ENCODE data around the gene GALNT5. TPM values are rescaled to one million over a fixed set of nuclear protein-coding genes. Genes with fewer than 3 reads are reported as not detected.
A peak's percentile ranks its signal among the peaks of the same experiment; 100 is the strongest.

The GALNT5 gene
- total RNA-seq, 1 donor from 2014 or later = 2.0 TPM

GRCh38 chr2:157236404-157236803 lies 21.1 kb upstream of the GALNT5 start:
- no peak for DNase-seq (ENCODE audit: low read depth)
- H3K4me3 ChIP-seq (ENCODE audit: low read depth, low read length) = no peak overlapping the region
- no peak for TF ChIP-seq CTCF (conservative IDR thresholded peaks at IDR 0.05; ENCODE audit: low read depth, low read length)

GRCh38 chr2:157238296-157238695 lies 19.2 kb upstream of the GALNT5 start:
- DNase-seq (ENCODE audit: low read depth) = no peak
- H3K4me3 ChIP-seq (ENCODE audit: low read depth, low read length) = no peak overlapping the region
- no peak for TF ChIP-seq CTCF (conservative IDR thresholded peaks at IDR 0.05; ENCODE audit: low read depth, low read length)

GRCh38 chr2:157244691-157245090 lies 12.8 kb upstream of the GALNT5 start:
- TF ChIP-seq CTCF (conservative IDR thresholded peaks at IDR 0.05; ENCODE audit: low read depth, low read length) = no peak
- no peak for DNase-seq (ENCODE audit: low read depth)
- no peak overlapping the region for H3K4me3 ChIP-seq (ENCODE audit: low read depth, low read length)

GRCh38 chr2:157245144-157245840 lies 12.2 kb upstream of the GALNT5 start:
- no peak for TF ChIP-seq CTCF (conservative IDR thresholded peaks at IDR 0.05; ENCODE audit: low read depth, low read length)
- no peak overlapping the region for H3K4me3 ChIP-seq (ENCODE audit: low read depth, low read length)
- no peak for DNase-seq (ENCODE audit: low read depth)

GRCh38 chr2:157245846-157246764 lies 11.4 kb upstream of the GALNT5 start:
- no peak overlapping the region for H3K4me3 ChIP-seq (ENCODE audit: low read depth, low read length)
- peak; percentile 78 for DNase-seq (ENCODE audit: low read depth)
- TF ChIP-seq CTCF (conservative IDR thresholded peaks at IDR 0.05; ENCODE audit: low read depth, low read length) = no peak

- peak; percentile 53 for DNase-seq (ENCODE audit: low read depth)
- no peak overlapping the region for H3K4me3 ChIP-seq (ENCODE audit: low read depth, low read length)
Observed at GRCh38 chr2:157246765-157247407, 10.6 kb upstream of the GALNT5 start.

More at GRCh38 chr2:157246765-157247407, 10.6 kb upstream of the GALNT5 start:
- TF ChIP-seq CTCF (conservative IDR thresholded peaks at IDR 0.05; ENCODE audit: low read depth, low read length) = no peak

All from epithelial cell of proximal tubule (primary cell).